ENCODE results near the gene THAP4. TPM values are rescaled to one million over a fixed set of nuclear protein-coding genes. Genes with fewer than 3 reads are reported as not detected.
A peak's percentile ranks its signal among the peaks of the same experiment; 100 is the strongest.

Gene THAP4
- total RNA-seq, 1 donor from 2014 or later: 23.7 TPM

- intact Hi-C loops (cut with micrococcal nuclease): no loop called here
- ATAC-seq (ENCODE audit: low read depth) (no peak), DNase-seq (no peak)
- ChIA-PET CTCF (no interaction called here), POLR2A (no interaction called here)
- Mint-ChIP-seq H3K36me3 (ENCODE audit: low read depth) (peaks cover 4% of the 10 kb centered on the region), H3K9me3 (peaks cover 14% of the 10 kb centered on the region), H3K27ac (no peak overlapping the region), H3K4me1 (peaks cover 7% of the 10 kb centered on the region), H3K27me3 (peaks cover 34% of the 10 kb centered on the region), H3K4me3 (peak overlapping the region; percentile 29)
- no peak for TF ChIP-seq CTCF (IDR thresholded peaks at IDR 0.05)
These were observed 76.6 kb downstream of the THAP4 start for GRCh38 chr2:241560162-241560882.

GRCh38 chr2:241559323-241560161 lies 77.4 kb downstream of the THAP4 start:
- no peak for ATAC-seq (ENCODE audit: low read depth)
- CTCF ChIA-PET: no interaction called here
- intact Hi-C loops (cut with micrococcal nuclease): no loop called here

GRCh38 chr2:241558532-241559322 lies 78.2 kb downstream of the THAP4 start, which contains the start of gene BOK:
Gene BOK, plus strand, starts transcription at chr2:241558745. Its CDS starts 739 bp downstream, at chr2:241559484.
- peaks cover 7% of the 10 kb centered on the region for H3K4me1 Mint-ChIP-seq
- POLR2A ChIA-PET: no interaction called here
- TF ChIP-seq CTCF (IDR thresholded peaks at IDR 0.05): no peak
- H3K27me3 Mint-ChIP-seq: peaks cover 38% of the 10 kb centered on the region
- no peak within 1 kb of the TSS for H3K27ac Mint-ChIP-seq
- peak; percentile 18 for ATAC-seq (ENCODE audit: low read depth)
- intact Hi-C loops (cut with micrococcal nuclease): no loop called here
- CTCF ChIA-PET: no interaction called here
- H3K4me3 Mint-ChIP-seq: peak within 1 kb of the TSS; percentile 60
- peaks cover 14% of the 10 kb centered on the region for H3K9me3 Mint-ChIP-seq
- peaks cover 4% of the 10 kb centered on the region for H3K36me3 Mint-ChIP-seq (ENCODE audit: low read depth)
- DNase-seq: no peak

More at GRCh38 chr2:241559323-241560161, 77.4 kb downstream of the THAP4 start:
- Mint-ChIP-seq H3K27ac (no peak overlapping the region), H3K4me1 (peaks cover 7% of the 10 kb centered on the region), H3K4me3 (peak overlapping the region; percentile 32), H3K9me3 (peaks cover 14% of the 10 kb centered on the region), H3K27me3 (peaks cover 34% of the 10 kb centered on the region), H3K36me3 (ENCODE audit: low read depth) (peaks cover 4% of the 10 kb centered on the region)
- TF ChIP-seq CTCF (IDR thresholded peaks at IDR 0.05): no peak
- DNase-seq: no peak
- POLR2A ChIA-PET: no interaction called here

- H3K4me3 Mint-ChIP-seq: no peak overlapping the region
- peaks cover 14% of the 10 kb centered on the region for H3K9me3 Mint-ChIP-seq
- no peak overlapping the region for H3K27ac Mint-ChIP-seq
- no peak for TF ChIP-seq CTCF (IDR thresholded peaks at IDR 0.05)
- ATAC-seq (ENCODE audit: low read depth) (no peak), DNase-seq (no peak)
- intact Hi-C loops (cut with micrococcal nuclease): no loop called here
- POLR2A ChIA-PET: interaction anchor here (0.6 to 0.7 kb wide), 4 partner anchors 75 to 452 kb away, joined by 3 read pairs; no protein-coding TSS in a partner anchor
- H3K36me3 Mint-ChIP-seq (ENCODE audit: low read depth): peaks cover 4% of the 10 kb centered on the region
- H3K27me3 Mint-ChIP-seq: peaks cover 45% of the 10 kb centered on the region
- H3K4me1 Mint-ChIP-seq: peaks cover 7% of the 10 kb centered on the region
- CTCF ChIA-PET: no interaction called here
These were observed 80.2 kb downstream of the THAP4 start for GRCh38 chr2:241556746-241557145.

Data from activated B cell treated with CpG ODN at 0.5 μM for 24 hours (primary cell).